Activated T-cell treated with anti-CD3 and anti-CD28 coated beads, Interleukin-2, amount 50 U/mL, for 4 hours (primary cell): Measurements from ENCODE around the gene CRYZ. TPM values are rescaled to one million over a fixed set of nuclear protein-coding genes. Genes with fewer than 3 reads are reported as not detected.

Experiments
- ATAC-seq, 2 donors: fragments of 200-7000 bp; cut with Tn5 transposase; one replicate each; pipeline ENCODE4 v1.10.0; 2021
- DNase-seq: peaks from one replicate; pipeline ENCODE4 v3.0.0-alpha.2; 2020
- H3K27me3 Mint-ChIP-seq: one replicate; pipeline ENCODE4 v1.8.0; 2021; ENCODE audit warnings: low read depth, mixed read lengths
- H3K36me3 Mint-ChIP-seq: one replicate; pipeline ENCODE4 v1.8.0; 2022; ENCODE audit warnings: mixed read lengths; ENCODE audit not compliant: insufficient read depth
- H3K4me1 Mint-ChIP-seq: one replicate; pipeline ENCODE4 v1.8.0; 2021; ENCODE audit warnings: low read depth, mixed read lengths
- H3K4me3 Mint-ChIP-seq: one replicate; pipeline ENCODE4 v1.8.0; 2021; ENCODE audit warnings: mild to moderate bottlenecking, moderate library complexity, mixed read lengths
- H3K9me3 Mint-ChIP-seq: one replicate; pipeline ENCODE4 v1.8.0; 2021; ENCODE audit warnings: mixed read lengths
- total RNA-seq, 3 donors: library from RNA; stranded (reverse); gene quantifications; one replicate each; pipeline ENCODE4 v1.2.1, GENCODE V29; 2021

CRYZ gene
- total RNA-seq, 3 donors from 2014 or later: 6.9 to 12.3 (median 7.9) TPM

DNA sequence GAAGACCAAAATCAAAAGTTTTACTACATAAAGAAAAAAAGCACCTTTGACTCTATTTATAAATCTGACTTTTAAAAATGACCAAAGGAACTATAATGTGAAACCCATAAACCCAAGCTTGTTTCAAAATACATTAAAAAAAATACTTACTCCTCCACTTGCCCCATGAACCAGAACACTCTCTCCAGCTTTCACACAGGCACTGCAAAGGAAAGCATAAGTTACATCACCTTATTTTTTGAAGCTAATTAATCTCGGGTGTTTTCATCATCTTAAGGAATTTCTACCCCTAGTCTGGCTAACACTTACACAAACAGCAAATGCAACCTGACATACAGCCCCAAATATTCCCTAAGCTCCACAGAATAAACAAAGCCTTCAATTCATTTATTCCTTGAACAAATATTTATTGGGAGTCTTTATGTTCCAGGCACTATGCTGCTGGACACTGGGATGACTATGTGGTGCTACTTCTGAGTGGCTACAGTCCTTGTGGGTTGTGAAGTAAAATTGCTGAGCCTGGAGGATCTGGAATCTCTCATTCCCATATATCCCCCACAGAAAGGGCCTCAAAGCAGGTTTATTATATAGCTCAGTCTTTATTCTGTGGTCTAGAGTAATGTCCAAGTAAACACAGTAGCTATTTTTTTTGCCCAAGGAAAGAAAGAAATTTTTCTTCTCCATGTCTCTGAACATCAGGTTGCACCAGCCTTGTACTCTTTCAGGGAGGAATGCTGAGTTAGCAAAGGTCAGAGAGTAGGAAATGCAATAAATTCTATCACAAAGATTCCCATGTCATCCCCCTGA lies 18.2 kb downstream of the CRYZ start:
- Mint-ChIP-seq H3K27me3 (no peaks in the 10 kb centered on the region), H3K4me1 (no peaks in the 10 kb centered on the region), H3K4me3 (no peak overlapping the region), H3K9me3 (no peaks in the 10 kb centered on the region), H3K36me3 (peaks cover 19% of the 10 kb centered on the region)
- DNase-seq (no peak), ATAC-seq (no peak)

DNA sequence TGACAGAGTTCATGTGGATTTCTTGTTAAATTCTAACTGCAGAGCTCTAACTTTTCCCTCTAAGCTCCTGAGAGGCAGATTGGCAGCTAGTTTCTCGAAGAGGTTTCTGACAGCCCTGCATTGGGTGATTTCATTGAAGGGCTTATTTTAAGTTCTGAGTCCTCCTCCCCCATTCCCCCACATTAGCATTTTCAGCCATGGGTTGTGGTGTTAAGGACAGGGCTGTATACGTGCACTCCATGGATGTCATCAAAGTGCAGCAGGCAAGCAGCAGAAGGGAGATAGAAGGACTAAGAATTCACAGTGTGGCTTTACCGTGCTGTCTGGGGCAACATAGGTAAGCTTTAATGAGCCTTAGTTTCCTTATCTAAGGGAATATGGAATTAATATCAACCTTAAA lies 19.0 kb downstream of the CRYZ start:
- H3K27me3 Mint-ChIP-seq: no peaks in the 10 kb centered on the region
- H3K9me3 Mint-ChIP-seq: no peaks in the 10 kb centered on the region
- DNase-seq: no peak
- ATAC-seq: no peak
- peaks cover 23% of the 10 kb centered on the region for H3K36me3 Mint-ChIP-seq
- H3K4me3 Mint-ChIP-seq: no peak overlapping the region
- H3K4me1 Mint-ChIP-seq: no peaks in the 10 kb centered on the region

DNA sequence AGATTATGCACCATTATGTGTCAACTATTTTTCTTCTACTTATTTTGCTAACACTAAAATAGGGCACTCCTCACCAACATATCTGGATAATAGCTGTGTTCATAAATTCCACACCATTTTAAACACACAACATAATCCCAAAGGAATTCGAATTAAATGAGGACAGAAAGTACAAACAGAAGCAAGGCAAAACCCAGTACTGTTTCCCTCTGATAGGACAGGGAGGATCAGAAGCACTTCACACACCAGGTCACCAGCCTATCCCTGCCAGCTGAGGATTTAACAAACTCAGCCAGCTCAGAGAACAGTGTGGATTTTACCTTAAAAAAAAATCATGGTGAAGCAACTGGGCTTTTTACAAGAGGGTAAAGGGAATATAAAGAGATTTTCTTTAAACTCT lies 20.0 kb downstream of the CRYZ start:
- peaks cover 25% of the 10 kb centered on the region for H3K36me3 Mint-ChIP-seq
- H3K4me3 Mint-ChIP-seq: no peak overlapping the region
- DNase-seq (no peak), ATAC-seq (no peak)
- H3K27me3 Mint-ChIP-seq: no peaks in the 10 kb centered on the region
- H3K4me1 Mint-ChIP-seq: no peaks in the 10 kb centered on the region
- H3K9me3 Mint-ChIP-seq: no peaks in the 10 kb centered on the region

DNA sequence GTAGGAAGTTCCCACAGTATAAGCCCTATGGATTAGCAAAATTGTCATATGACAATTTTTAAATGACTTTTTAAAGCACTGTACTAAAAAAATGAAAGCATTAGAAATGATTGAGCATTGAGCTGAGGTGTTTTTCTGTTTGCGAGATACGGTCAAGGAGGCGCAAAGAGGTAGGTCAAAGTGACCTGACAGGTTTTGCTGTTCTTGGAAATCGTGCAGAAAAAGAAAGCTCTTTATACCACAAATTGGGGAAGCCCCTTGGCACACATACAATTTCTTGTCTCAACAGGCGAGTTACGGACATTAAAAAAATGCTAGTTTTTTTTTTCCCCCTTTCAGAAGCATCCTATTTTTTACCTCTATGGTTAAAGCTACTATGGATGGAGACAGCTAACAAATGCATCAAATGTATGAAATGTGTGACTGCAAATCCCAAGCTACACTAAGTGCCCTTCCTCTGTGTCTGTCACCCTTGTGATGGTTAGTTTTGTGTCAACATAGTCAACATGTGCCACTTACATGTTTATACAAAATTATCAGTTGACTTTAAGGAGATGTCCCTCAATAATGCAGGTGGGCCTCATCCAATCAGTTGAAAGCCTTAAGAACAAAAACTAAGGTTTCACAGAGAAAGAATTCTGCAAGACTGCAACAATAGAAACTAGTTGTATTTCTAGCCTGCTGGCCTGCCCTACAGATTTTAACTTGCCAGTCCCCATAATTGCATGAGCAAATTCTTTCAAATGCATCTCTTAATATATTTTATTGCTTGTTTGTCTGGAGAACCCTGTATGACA lies 29.3 kb downstream of the CRYZ start:
- ATAC-seq (no peak), DNase-seq (no peak)
- no peak overlapping the region for H3K4me3 Mint-ChIP-seq

GRCh38 chr1:74699331-74699730 lies 33.5 kb downstream of the CRYZ start:
- Mint-ChIP-seq H3K36me3 (peaks cover 15% of the 10 kb centered on the region), H3K4me3 (no peak overlapping the region), H3K4me1 (no peaks in the 10 kb centered on the region), H3K9me3 (no peaks in the 10 kb centered on the region), H3K27me3 (no peaks in the 10 kb centered on the region)
- ATAC-seq (no peak), DNase-seq (no peak)

More for the DNA sequence above, 29.3 kb downstream of the CRYZ start:
- Mint-ChIP-seq H3K9me3 (no peaks in the 10 kb centered on the region), H3K4me1 (no peaks in the 10 kb centered on the region), H3K36me3 (peaks cover 32% of the 10 kb centered on the region), H3K27me3 (no peaks in the 10 kb centered on the region)

GRCh38 chr1:74697832-74698231 lies 35.0 kb downstream of the CRYZ start:
- no peaks in the 10 kb centered on the region for H3K9me3 Mint-ChIP-seq
- H3K27me3 Mint-ChIP-seq: no peaks in the 10 kb centered on the region
- no peak overlapping the region for H3K4me3 Mint-ChIP-seq
- no peak for ATAC-seq
- no peak for DNase-seq
- H3K36me3 Mint-ChIP-seq: peaks cover 6% of the 10 kb centered on the region
- H3K4me1 Mint-ChIP-seq: no peaks in the 10 kb centered on the region

- Mint-ChIP-seq H3K4me3 (no peak overlapping the region), H3K27me3 (no peaks in the 10 kb centered on the region), H3K9me3 (no peaks in the 10 kb centered on the region), H3K36me3 (no peaks in the 10 kb centered on the region), H3K4me1 (no peaks in the 10 kb centered on the region)
- no peak for DNase-seq
- no peak for ATAC-seq
Observed at GRCh38 chr1:74693473-74693872, 39.4 kb downstream of the CRYZ start.

DNA sequence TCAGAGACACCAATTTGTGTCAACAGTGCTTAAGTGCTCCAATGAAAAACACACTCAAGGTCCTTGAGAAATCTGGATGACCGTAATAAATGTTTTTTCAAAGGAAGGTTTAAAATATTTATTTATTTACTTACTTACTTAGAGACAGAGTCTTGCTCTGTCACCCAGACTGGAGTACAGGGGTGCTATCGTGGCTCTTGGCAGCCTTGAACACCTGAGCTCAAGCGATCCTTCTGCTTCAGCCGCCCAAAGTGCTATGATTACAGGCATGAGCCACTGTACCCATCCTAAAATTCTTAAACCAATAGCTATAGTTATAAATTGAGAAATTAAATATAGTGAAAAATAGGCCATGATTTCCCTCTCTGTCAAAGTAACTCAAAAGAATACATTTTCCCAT lies 41.9 kb downstream of the CRYZ start:
- Mint-ChIP-seq H3K4me1 (no peaks in the 10 kb centered on the region), H3K9me3 (no peaks in the 10 kb centered on the region), H3K27me3 (no peaks in the 10 kb centered on the region), H3K36me3 (no peaks in the 10 kb centered on the region), H3K4me3 (no peak overlapping the region)
- ATAC-seq: no peak
- no peak for DNase-seq

- no peaks in the 10 kb centered on the region for H3K27me3 Mint-ChIP-seq
- DNase-seq (no peak), ATAC-seq (no peak)
- H3K4me1 Mint-ChIP-seq: no peaks in the 10 kb centered on the region
- no peaks in the 10 kb centered on the region for H3K9me3 Mint-ChIP-seq
- no peak overlapping the region for H3K4me3 Mint-ChIP-seq
- H3K36me3 Mint-ChIP-seq: no peaks in the 10 kb centered on the region
Observed at GRCh38 chr1:74690364-74690696, 42.5 kb downstream of the CRYZ start.

GRCh38 chr1:74689621-74690363 lies 43.1 kb downstream of the CRYZ start:
- no peaks in the 10 kb centered on the region for H3K4me1 Mint-ChIP-seq
- H3K36me3 Mint-ChIP-seq: no peaks in the 10 kb centered on the region
- no peaks in the 10 kb centered on the region for H3K9me3 Mint-ChIP-seq
- DNase-seq: peak; percentile 17
- H3K27me3 Mint-ChIP-seq: peaks cover 3% of the 10 kb centered on the region
- ATAC-seq: no peak
- no peak overlapping the region for H3K4me3 Mint-ChIP-seq

DNA sequence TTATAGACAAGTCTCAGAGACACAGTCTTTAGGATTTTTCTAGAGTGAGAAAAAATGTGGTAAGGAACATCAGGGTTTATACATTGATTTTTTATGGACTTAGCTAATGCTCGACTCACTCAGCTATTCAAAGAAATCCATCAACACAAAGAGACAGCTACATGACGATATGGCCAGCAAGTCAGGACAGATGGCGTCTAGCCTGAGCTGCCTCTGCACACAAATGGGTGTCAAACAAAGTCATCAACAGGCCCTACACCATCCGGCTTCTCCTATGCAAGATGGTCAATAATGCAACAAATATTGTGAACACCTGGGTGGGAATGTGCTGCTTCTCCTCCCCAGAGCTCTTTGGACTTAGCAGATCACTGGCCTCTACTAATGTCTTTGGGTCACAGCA lies 45.9 kb downstream of the CRYZ start:
- no peak for ATAC-seq
- DNase-seq: no peak
- Mint-ChIP-seq H3K27me3 (peaks cover 3% of the 10 kb centered on the region), H3K4me3 (no peak overlapping the region), H3K4me1 (no peaks in the 10 kb centered on the region), H3K9me3 (no peaks in the 10 kb centered on the region), H3K36me3 (no peaks in the 10 kb centered on the region)

- Mint-ChIP-seq H3K4me1 (no peaks in the 10 kb centered on the region), H3K4me3 (no peak overlapping the region), H3K36me3 (no peaks in the 10 kb centered on the region), H3K9me3 (no peaks in the 10 kb centered on the region), H3K27me3 (peaks cover 5% of the 10 kb centered on the region)
- no peak for ATAC-seq
- no peak for DNase-seq
Observed at GRCh38 chr1:74684301-74684700, 48.5 kb downstream of the CRYZ start.

DNA sequence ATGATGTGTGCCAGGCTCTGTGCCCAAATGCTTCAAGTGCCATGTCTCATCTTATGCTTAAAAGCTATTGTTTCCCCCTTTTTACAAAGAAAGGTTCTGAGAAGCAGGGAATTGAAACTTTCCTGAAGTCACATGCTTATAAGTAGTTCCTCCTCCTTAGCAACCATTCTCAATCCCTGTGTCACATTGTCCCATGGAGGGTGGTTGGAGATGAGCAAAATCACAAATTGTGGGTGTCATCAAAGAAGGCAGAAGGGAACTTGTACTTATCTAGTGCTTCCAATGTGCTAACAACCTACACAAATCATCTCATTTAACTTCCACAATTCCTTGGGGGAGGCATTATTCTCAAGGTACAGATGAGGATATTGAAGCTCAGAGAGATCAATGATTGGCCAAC lies 49.2 kb downstream of the CRYZ start:
- ATAC-seq (no peak), DNase-seq (no peak)
- H3K4me1 Mint-ChIP-seq: no peaks in the 10 kb centered on the region
- H3K4me3 Mint-ChIP-seq: no peak overlapping the region
- H3K9me3 Mint-ChIP-seq: no peaks in the 10 kb centered on the region
- H3K36me3 Mint-ChIP-seq: no peaks in the 10 kb centered on the region
- peaks cover 5% of the 10 kb centered on the region for H3K27me3 Mint-ChIP-seq

- H3K27me3 Mint-ChIP-seq: peaks cover 6% of the 10 kb centered on the region
- no peaks in the 10 kb centered on the region for H3K36me3 Mint-ChIP-seq
- no peak for DNase-seq
- H3K9me3 Mint-ChIP-seq: no peaks in the 10 kb centered on the region
- H3K4me3 Mint-ChIP-seq: no peak overlapping the region
- H3K4me1 Mint-ChIP-seq: no peaks in the 10 kb centered on the region
- ATAC-seq: no peak
Observed at GRCh38 chr1:74681851-74682250, 51.0 kb downstream of the CRYZ start.
